HepG2 (cell line): ENCODE results near the gene LRP10. TPM values are rescaled to one million over a fixed set of nuclear protein-coding genes. Genes with fewer than 3 reads are reported as not detected.

Experiments used
- BCL6 ChIP-seq: IDR thresholded peaks from 2 replicates; pipeline ENCODE4 v1.6.1; 2016; ENCODE audit warnings: missing genetic modification reagents, missing compliant biosample characterization
- BRCA1 ChIP-seq: sonication (generic); formaldehyde crosslinking; IDR thresholded peaks from 2 replicates; pipeline ENCODE4 v1.4.0; 2020; ENCODE audit warnings: missing genetic modification reagents
- CREM ChIP-seq, 2 experiments: sonication (generic) in 1 of 2; formaldehyde crosslinking in 1 of 2; IDR thresholded peaks; 2 replicates each; pipeline versions ENCODE4 v1.4.0 to v1.6.1; 2016 to 2020; ENCODE audit warnings: antibody characterized with exemption in 1 of 2, mild to moderate bottlenecking in 1 of 2, missing genetic modification reagents in 1 of 2
- ERF ChIP-seq: IDR thresholded peaks from 2 replicates; pipeline ENCODE4 v1.6.1; 2018; ENCODE audit warnings: missing biosample characterization, missing genetic modification reagents
- KDM2A ChIP-seq: sonication (generic); formaldehyde crosslinking; IDR thresholded peaks from 2 replicates; pipeline ENCODE4 v1.4.0; 2020; ENCODE audit warnings: low read depth, missing genetic modification reagents, borderline replicate concordance
- KDM5B ChIP-seq: sonication (generic); formaldehyde crosslinking; IDR thresholded peaks from 2 replicates; pipeline ENCODE4 v1.4.0; 2020; ENCODE audit warnings: missing genetic modification reagents, mild to moderate bottlenecking, borderline replicate concordance
- KLF13 ChIP-seq: sonication (generic); formaldehyde crosslinking; IDR thresholded peaks from 2 replicates; pipeline ENCODE4 v1.4.0; 2020; ENCODE audit warnings: mild to moderate bottlenecking, missing genetic modification reagents
- REXO4 ChIP-seq: sonication (generic); formaldehyde crosslinking; IDR thresholded peaks from 2 replicates; pipeline ENCODE4 v1.8.0; 2022; ENCODE audit warnings: missing genetic modification reagents, mild to moderate bottlenecking, borderline replicate concordance
- RORA ChIP-seq: sonication (generic); formaldehyde crosslinking; IDR thresholded peaks from 2 replicates; pipeline ENCODE4 v1.5.0; 2020; ENCODE audit warnings: mild to moderate bottlenecking, missing genetic modification reagents, moderate library complexity
- TAF15 ChIP-seq: fragments of 200-400 bp; formaldehyde crosslinking; IDR thresholded peaks from one replicate; pipeline ENCODE4 v1.6.1; 2018; ENCODE audit warnings: mild to moderate bottlenecking, low read depth, low read length; ENCODE audit not compliant: poor library complexity, severe bottlenecking
- ZBTB3 ChIP-seq: sonication (generic); formaldehyde crosslinking; IDR thresholded peaks from 2 replicates; pipeline ENCODE4 v1.4.0; 2020; ENCODE audit warnings: low read depth, mild to moderate bottlenecking, moderate library complexity, missing genetic modification reagents, borderline replicate concordance
- ZKSCAN8 ChIP-seq: IDR thresholded peaks from 2 replicates; pipeline ENCODE4 v1.6.1; 2016; ENCODE audit warnings: borderline replicate concordance, missing genetic modification reagents, missing compliant biosample characterization
- ZNF225 ChIP-seq: sonication (generic); formaldehyde crosslinking; IDR thresholded peaks from 2 replicates; pipeline ENCODE4 v1.4.0; 2020; ENCODE audit warnings: mild to moderate bottlenecking, missing genetic modification reagents
- ZNF451 ChIP-seq: sonication (generic); formaldehyde crosslinking; IDR thresholded peaks from 2 replicates; pipeline ENCODE4 v1.5.0; 2020; ENCODE audit warnings: mild to moderate bottlenecking, missing genetic modification reagents
- ZNF501 ChIP-seq: sonication (generic); formaldehyde crosslinking; IDR thresholded peaks from 2 replicates; pipeline ENCODE4 v1.5.1; 2020; ENCODE audit warnings: mild to moderate bottlenecking, moderate library complexity, missing genetic modification reagents
- ZNF678 ChIP-seq: sonication (generic); formaldehyde crosslinking; IDR thresholded peaks from 2 replicates; pipeline ENCODE4 v1.4.0; 2020; ENCODE audit warnings: mild to moderate bottlenecking, missing genetic modification reagents
- ZNF788 ChIP-seq: sonication (generic); formaldehyde crosslinking; IDR thresholded peaks from 2 replicates; pipeline ENCODE4 v1.5.0; 2020; ENCODE audit warnings: mild to moderate bottlenecking, missing genetic modification reagents, borderline replicate concordance
- ZNF839 ChIP-seq: sonication (generic); formaldehyde crosslinking; IDR thresholded peaks from 2 replicates; pipeline ENCODE4 v1.4.0; 2020; ENCODE audit warnings: missing genetic modification reagents, mild to moderate bottlenecking, borderline replicate concordance
- ZNF883 ChIP-seq: sonication (generic); formaldehyde crosslinking; IDR thresholded peaks from 2 replicates; pipeline ENCODE4 v1.5.1; 2020; ENCODE audit warnings: mild to moderate bottlenecking, missing genetic modification reagents; ENCODE audit errors: not compliant biosample characterization
- polyA plus RNA-seq, 8 experiments: library from polyadenylated mRNA; depleted of rRNA in 3 of 8; stranded (reverse) in 7 of 8; unstranded in 1 of 8; fragments of >200 nt; fragmentation: Illumina TruSeq in 4 of 8; extraction: Trizol in 4 of 8; gene quantifications; 2 replicates each; pipeline versions ENCODE4 v1.2.1 to v1.2.3, GENCODE V29; 2011 to 2016; ENCODE audit warnings: low read depth in 4 of 8, missing spikeins in 1 of 8, mixed read lengths in 1 of 8; ENCODE audit not compliant: insufficient read depth in 1 of 8
- total RNA-seq, 5 experiments: library from RNA; depleted of rRNA; stranded (reverse); fragments of >200 nt; fragmentation: Illumina TruSeq; extraction: Trizol; gene quantifications; 2 replicates each; pipeline ENCODE4 v1.2.3, GENCODE V29; 2016; ENCODE audit warnings: low read depth in 1 of 5
- TF ChIP-seq, protein P1 (sequence below): sonication (generic); formaldehyde crosslinking; IDR thresholded peaks from 2 replicates; pipeline ENCODE4 v1.5.1; 2020; ENCODE audit warnings: missing genetic modification reagents, mild to moderate bottlenecking, borderline replicate concordance
- TF ChIP-seq, protein P2 (sequence below): sonication (generic); formaldehyde crosslinking; IDR thresholded peaks from 2 replicates; pipeline ENCODE4 v1.9.0; 2021; ENCODE audit warnings: missing genetic modification reagents, borderline replicate concordance
- TF ChIP-seq, protein P3 (sequence below): sonication (generic); formaldehyde crosslinking; IDR thresholded peaks from 2 replicates; pipeline ENCODE4 v1.8.0; 2022; ENCODE audit warnings: mild to moderate bottlenecking, missing genetic modification reagents
- TF ChIP-seq, protein P4 (sequence below): sonication (generic); formaldehyde crosslinking; IDR thresholded peaks from 2 replicates; pipeline ENCODE4 v1.4.0; 2020; ENCODE audit warnings: missing genetic modification reagents

LRP10 gene
- total and polyA plus RNA-seq, 2 of the 13 experiments (the other 11 are each of a cell fraction or from before 2014, with no cell fraction given): 16.9 to 45.2 TPM

DNA sequence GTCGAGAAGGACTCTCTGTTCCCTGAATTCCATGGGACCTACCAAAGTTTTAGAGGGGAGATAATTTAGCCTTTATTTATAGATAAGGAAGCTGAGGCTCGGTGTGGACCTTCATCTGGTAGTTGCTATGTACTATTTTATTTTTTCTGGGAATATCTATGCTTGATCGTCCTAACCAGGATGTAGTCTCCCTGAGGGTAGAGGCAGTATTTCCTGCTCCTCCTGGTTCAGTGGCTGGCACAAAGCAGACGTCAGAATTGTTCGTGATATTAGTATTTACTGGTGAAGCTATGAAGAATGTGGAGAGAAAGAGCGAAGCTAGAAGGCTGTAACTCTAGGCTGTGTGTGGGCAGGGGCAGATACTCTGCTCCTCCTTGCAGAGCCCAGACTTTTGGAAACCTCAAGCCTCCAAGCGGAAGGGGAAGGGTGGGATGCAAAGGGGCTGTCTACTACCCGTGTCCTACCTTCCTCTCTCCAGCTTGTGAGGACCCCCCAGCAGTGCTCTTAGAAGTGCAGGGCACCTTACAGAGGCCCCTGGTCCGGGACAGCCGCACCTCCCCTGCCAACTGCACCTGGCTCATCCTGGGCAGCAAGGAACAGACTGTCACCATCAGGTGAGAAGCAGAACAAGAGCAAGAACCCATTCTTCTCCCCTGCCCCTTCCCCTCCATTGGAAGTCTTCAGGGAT, 1.4 kb downstream of the LRP10 start (continued):
- TF ChIP-seq CREM (IDR thresholded peaks at IDR 0.05) (no peak), CREM (CRISPR knock-in tag; IDR thresholded peaks at IDR 0.05) (no peak), ZNF678 (no peak), ZNF883 (CRISPR knock-in tag) (peak; percentile 5), BCL6 (0 out of 2 replicates have a peak, but pooled peaks have one; percentile 0), REXO4 (CRISPR knock-in tag) (no peak), RORA (CRISPR knock-in tag) (no peak), ZKSCAN8 (CRISPR knock-in tag) (no peak), KDM2A (CRISPR knock-in tag) (no peak), BRCA1 (CRISPR knock-in tag) (no peak), TAF15 (no peak), KLF13 (CRISPR knock-in tag) (no peak), ZNF839 (CRISPR knock-in tag) (no peak), ZNF788 (CRISPR knock-in tag) (no peak), ZBTB3 (0 out of 2 replicates have a peak, but pooled peaks have one; percentile 6), ZNF225 (peak; percentile 63; the same call in 1 of the 2 replicates), ZNF501 (no peak), ZNF451 (CRISPR knock-in tag) (0 out of 2 replicates have a peak, but pooled peaks have one; percentile 30), KDM5B (no peak), ERF (CRISPR knock-in tag) (no peak)
- TF ChIP-seq, protein P1, sequence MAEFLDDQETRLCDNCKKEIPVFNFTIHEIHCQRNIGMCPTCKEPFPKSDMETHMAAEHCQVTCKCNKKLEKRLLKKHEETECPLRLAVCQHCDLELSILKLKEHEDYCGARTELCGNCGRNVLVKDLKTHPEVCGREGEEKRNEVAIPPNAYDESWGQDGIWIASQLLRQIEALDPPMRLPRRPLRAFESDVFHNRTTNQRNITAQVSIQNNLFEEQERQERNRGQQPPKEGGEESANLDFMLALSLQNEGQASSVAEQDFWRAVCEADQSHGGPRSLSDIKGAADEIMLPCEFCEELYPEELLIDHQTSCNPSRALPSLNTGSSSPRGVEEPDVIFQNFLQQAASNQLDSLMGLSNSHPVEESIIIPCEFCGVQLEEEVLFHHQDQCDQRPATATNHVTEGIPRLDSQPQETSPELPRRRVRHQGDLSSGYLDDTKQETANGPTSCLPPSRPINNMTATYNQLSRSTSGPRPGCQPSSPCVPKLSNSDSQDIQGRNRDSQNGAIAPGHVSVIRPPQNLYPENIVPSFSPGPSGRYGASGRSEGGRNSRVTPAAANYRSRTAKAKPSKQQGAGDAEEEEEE: no peak
- TF ChIP-seq, protein P2, sequence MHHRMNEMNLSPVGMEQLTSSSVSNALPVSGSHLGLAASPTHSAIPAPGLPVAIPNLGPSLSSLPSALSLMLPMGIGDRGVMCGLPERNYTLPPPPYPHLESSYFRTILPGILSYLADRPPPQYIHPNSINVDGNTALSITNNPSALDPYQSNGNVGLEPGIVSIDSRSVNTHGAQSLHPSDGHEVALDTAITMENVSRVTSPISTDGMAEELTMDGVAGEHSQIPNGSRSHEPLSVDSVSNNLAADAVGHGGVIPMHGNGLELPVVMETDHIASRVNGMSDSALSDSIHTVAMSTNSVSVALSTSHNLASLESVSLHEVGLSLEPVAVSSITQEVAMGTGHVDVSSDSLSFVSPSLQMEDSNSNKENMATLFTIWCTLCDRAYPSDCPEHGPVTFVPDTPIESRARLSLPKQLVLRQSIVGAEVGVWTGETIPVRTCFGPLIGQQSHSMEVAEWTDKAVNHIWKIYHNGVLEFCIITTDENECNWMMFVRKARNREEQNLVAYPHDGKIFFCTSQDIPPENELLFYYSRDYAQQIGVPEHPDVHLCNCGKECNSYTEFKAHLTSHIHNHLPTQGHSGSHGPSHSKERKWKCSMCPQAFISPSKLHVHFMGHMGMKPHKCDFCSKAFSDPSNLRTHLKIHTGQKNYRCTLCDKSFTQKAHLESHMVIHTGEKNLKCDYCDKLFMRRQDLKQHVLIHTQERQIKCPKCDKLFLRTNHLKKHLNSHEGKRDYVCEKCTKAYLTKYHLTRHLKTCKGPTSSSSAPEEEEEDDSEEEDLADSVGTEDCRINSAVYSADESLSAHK (CRISPR knock-in tag): no peak
- TF ChIP-seq, protein P3, sequence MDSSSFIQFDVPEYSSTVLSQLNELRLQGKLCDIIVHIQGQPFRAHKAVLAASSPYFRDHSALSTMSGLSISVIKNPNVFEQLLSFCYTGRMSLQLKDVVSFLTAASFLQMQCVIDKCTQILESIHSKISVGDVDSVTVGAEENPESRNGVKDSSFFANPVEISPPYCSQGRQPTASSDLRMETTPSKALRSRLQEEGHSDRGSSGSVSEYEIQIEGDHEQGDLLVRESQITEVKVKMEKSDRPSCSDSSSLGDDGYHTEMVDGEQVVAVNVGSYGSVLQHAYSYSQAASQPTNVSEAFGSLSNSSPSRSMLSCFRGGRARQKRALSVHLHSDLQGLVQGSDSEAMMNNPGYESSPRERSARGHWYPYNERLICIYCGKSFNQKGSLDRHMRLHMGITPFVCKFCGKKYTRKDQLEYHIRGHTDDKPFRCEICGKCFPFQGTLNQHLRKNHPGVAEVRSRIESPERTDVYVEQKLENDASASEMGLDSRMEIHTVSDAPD (CRISPR knock-in tag): no peak
- TF ChIP-seq, protein P4, sequence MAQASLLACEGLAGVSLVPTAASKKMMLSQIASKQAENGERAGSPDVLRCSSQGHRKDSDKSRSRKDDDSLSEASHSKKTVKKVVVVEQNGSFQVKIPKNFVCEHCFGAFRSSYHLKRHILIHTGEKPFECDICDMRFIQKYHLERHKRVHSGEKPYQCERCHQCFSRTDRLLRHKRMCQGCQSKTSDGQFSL (CRISPR knock-in tag): no peak
